Left forelimb (tissue), 1 donor: ENCODE measurements around the gene RNF4.

Experiments used
- DNase-seq: peaks from one replicate; pipeline ENCODE4 v3.0.0-alpha.2; 2018; ENCODE audit warnings: low spot score

Gene RNF4

GRCh38 chr4:2437475-2438215 lies 31.3 kb upstream of the RNF4 start:
- no peak for DNase-seq

- no peak for DNase-seq
Measured at GRCh38 chr4:2438822-2439718, 29.8 kb upstream of the RNF4 start.

DNA sequence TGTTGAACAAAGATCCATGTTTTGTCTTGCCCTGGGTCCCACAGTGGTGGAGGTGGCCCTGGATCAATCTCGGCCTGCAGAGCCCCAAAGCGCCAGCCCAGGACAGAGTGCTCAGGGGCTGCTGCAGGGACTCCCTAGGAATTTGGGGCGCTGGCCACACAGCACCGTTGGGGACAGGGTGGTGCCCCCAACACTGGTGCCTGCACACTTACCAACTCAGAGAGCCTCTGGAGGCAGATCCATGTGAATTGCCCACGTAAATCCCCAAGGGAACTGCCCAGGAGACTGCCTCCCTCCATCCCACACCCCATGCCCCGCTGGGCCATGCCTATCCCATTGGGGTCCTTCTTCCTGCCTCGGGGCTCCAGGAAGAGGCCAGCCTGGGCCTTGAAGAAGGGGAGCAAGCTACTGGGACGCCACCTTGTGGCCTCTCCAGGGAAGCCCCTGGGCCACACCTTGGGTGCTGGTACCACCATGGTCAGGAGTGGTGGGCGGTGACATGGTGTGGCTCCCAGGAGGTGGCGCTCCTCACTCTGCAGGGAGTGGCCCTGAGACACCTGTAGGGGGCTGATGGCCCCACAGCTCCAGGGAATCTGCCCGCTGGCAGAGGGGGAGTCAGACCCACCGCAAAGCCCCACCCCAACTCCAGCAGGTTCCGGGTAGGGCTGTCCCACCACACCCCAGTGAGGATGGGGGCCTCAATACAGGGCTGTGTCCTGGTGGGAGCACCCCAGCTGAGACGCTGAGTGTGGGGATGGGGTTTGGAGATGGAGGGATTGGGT lies 27.3 kb upstream of the RNF4 start:
- DNase-seq, result no peak

- DNase-seq, result no peak
Measured at GRCh38 chr4:2442175-2442993, 26.5 kb upstream of the RNF4 start.

GRCh38 chr4:2443061-2443730 lies 25.7 kb upstream of the RNF4 start:
- no peak for DNase-seq

GRCh38 chr4:2443956-2444740 lies 24.8 kb upstream of the RNF4 start:
- no peak for DNase-seq

- no peak for DNase-seq
Measured at GRCh38 chr4:2445130-2445529, 23.8 kb upstream of the RNF4 start.

DNA sequence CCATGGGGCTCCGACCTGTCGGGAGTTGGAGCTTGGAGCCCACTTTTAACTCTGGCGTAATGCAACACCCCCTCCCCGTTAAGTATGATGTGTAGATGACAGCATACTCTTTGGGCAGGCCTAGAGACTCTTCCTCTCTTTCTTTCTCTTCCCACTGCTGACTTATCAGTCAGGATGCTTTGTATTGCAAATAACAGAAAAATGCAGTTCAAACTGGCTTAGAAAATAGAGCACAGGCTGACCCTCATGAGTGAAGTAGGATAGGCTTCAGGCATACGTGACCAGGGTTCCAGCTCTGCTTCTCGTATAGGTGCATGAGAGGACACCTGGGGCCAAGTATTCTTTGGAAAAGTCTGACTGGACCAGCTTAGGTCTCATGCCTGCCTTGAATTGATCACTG lies 23.3 kb upstream of the RNF4 start:
- DNase-seq, result no peak

GRCh38 chr4:2446656-2447564 lies 22.0 kb upstream of the RNF4 start:
- DNase-seq, result no peak

DNA sequence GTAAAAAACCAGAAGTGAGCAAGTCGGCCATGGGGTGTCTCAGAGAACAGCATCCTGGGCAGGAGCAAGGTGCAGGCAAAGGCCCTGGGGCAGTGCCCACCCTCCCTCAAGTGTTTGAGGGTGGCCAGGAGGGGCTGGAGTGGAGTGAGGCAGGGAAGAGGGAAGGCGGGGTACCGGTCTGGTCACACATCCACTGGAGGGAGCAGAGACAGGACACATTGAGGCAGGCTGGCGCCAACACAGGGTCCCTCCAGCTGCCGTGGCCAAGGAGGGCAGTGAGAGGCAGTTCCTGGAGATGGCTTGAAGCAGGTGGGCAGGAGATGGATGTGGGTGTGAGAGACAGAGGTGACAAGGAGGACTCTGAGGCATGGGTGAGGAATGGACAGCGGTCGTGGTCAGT lies 20.3 kb upstream of the RNF4 start:
- DNase-seq, result no peak

DNA sequence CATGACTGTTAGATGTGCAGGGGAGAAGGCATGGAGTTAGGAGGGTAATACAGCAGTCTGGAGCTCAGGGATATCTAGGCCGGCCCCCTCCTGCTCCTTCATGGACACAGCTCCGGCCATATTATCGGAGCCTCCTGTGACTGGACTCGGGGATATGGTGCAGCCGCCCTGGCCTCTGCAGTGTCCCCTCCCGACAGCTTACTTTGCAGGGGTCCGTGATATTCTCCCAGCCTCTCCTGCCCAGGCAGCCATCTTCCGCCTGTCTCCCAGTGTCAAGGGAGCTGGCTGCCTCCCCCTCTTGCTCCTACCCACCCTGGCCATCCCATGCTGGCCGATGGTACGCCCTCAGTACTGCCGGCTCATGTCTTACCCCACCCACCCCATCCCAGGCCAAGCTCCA lies 19.9 kb upstream of the RNF4 start:
- DNase-seq, result no peak

- no peak for DNase-seq
Measured at GRCh38 chr4:2449511-2450392, 19.2 kb upstream of the RNF4 start.

- DNase-seq, result no peak
Measured at GRCh38 chr4:2450394-2451035, 18.4 kb upstream of the RNF4 start.

GRCh38 chr4:2451036-2451520 lies 17.8 kb upstream of the RNF4 start:
- no peak for DNase-seq

- DNase-seq, result no peak
Measured at GRCh38 chr4:2451821-2452785, 16.8 kb upstream of the RNF4 start.
